B cell (primary cell): ENCODE results near the gene TMEM161B. TPM values are rescaled to one million over a fixed set of nuclear protein-coding genes. Genes with fewer than 3 reads are reported as not detected.

ENCODE experiments used
- ATAC-seq: fragments of 200-7000 bp; cut with Tn5 transposase; one replicate; pipeline ENCODE4 v1.10.0; 2021; ENCODE audit warnings: low read depth, mild to moderate bottlenecking, moderate number of reproducible peaks, moderate library complexity
- CTCF ChIA-PET: fragments of 350-600 bp; sonication (Branson Sonifier 250); formaldehyde crosslinking; loops from one replicate; lab custom pipeline; 2021; ENCODE audit warnings: antibody characterized with exemption, inconsistent platforms; lab: Charles Lee
- POLR2A ChIA-PET: fragments of 350-600 bp; sonication (Branson Sonifier 250); formaldehyde crosslinking; loops from one replicate; lab custom pipeline; 2021; ENCODE audit warnings: antibody characterized with exemption; lab: Charles Lee
- DNase-seq: peaks from one replicate; pipeline ENCODE4 v3.0.0; 2013
- H2AFZ ChIP-seq: 2 replicates; pipeline ENCODE4 v1.6.1; 2012; ENCODE audit warnings: mild to moderate bottlenecking, low read depth, low read length; ENCODE audit not compliant: insufficient read depth, poor library complexity, severe bottlenecking
- H3K27ac ChIP-seq, 2 donors: 1 replicate in 1 of 2; 2 replicates in 1 of 2; pipeline ENCODE4 v1.5.1; 2012 to 2013; ENCODE audit warnings: low read length in 2 of 2, mild to moderate bottlenecking in 2 of 2, moderate library complexity in 1 of 2
- H3K27me3 ChIP-seq, 4 experiments: fragments of 200-600 bp in 1 of 4; sonication (generic) in 1 of 4; replicated peaks in 1 of 4; 1 replicate in 2 of 4; 2 replicates in 2 of 4; pipeline versions ENCODE4 v1.6.1 to v1.7.0; 2013 to 2016; ENCODE audit warnings: low read length in 3 of 4, mild to moderate bottlenecking in 2 of 4, mixed read lengths in 1 of 4, moderate library complexity in 1 of 4; ENCODE audit not compliant: insufficient read depth in 4 of 4, control insufficient read depth in 3 of 4; ENCODE audit errors: control extremely low read depth in 1 of 4
- H3K36me3 ChIP-seq, 2 experiments: replicated peaks in 1 of 2; 1 replicate in 1 of 2; 2 replicates in 1 of 2; pipeline versions ENCODE4 v1.6.1 to v1.7.1; 2013; ENCODE audit warnings: low read length in 1 of 2; ENCODE audit not compliant: insufficient read depth in 2 of 2, control insufficient read depth in 1 of 2; ENCODE audit errors: control extremely low read depth in 1 of 2, extremely low read depth in 1 of 2
- H3K4me1 ChIP-seq, 2 donors: fragments of 200-600 bp in 1 of 2; sonication (generic) in 1 of 2; 1 replicate in 1 of 2; 2 replicates in 1 of 2; pipeline versions ENCODE4 v1.5.1 to v1.6.1; 2013 to 2017; ENCODE audit warnings: low read length in 2 of 2; ENCODE audit not compliant: control insufficient read depth in 2 of 2, insufficient read depth in 2 of 2
- H3K4me2 ChIP-seq: replicated peaks from 2 replicates; pipeline ENCODE3; 2012; ENCODE audit warnings: mild to moderate bottlenecking, low read depth, low read length; ENCODE audit not compliant: poor library complexity, severe bottlenecking
- H3K4me3 ChIP-seq, 5 experiments: fragments of 200-600 bp in 1 of 5; sonication (generic) in 1 of 5; 1 replicate in 3 of 5; 2 replicates in 2 of 5; pipeline versions ENCODE4 v1.5.1 to v1.7.0; 2011 to 2016; ENCODE audit warnings: low read length in 4 of 5, mild to moderate bottlenecking in 4 of 5, low read depth in 2 of 5, control low read depth in 1 of 5, moderate library complexity in 1 of 5; ENCODE audit not compliant: insufficient read depth in 1 of 5; ENCODE audit errors: control extremely low read depth in 1 of 5, extremely low read depth in 1 of 5
- H3K79me2 ChIP-seq: fragments of 200-600 bp; sonication (generic); one replicate; pipeline ENCODE4 v1.6.0; 2016; ENCODE audit warnings: low read length; ENCODE audit not compliant: control insufficient read depth, insufficient read depth
- H3K9ac ChIP-seq: fragments of 200-600 bp; sonication (generic); 2 replicates; pipeline ENCODE4 v1.6.1; 2017; ENCODE audit warnings: mild to moderate bottlenecking, low read length, moderate library complexity
- H3K9me3 ChIP-seq, 3 donors: one replicate each; pipeline versions ENCODE4 v1.6.1 to v1.7.1; 2013; ENCODE audit warnings: low read length in 2 of 3; ENCODE audit not compliant: control insufficient read depth in 2 of 3, insufficient read depth in 1 of 3; ENCODE audit errors: control extremely low read depth in 1 of 3
- H4K20me1 ChIP-seq: 2 replicates; pipeline ENCODE4 v1.6.0; 2012; ENCODE audit warnings: mild to moderate bottlenecking, low read length; ENCODE audit not compliant: insufficient read depth, control insufficient read depth, poor library complexity, severe bottlenecking
- H3K27ac Mint-ChIP-seq: one replicate; pipeline ENCODE4 v1.8.0; 2021; ENCODE audit warnings: mixed read lengths
- H3K27me3 Mint-ChIP-seq: one replicate; pipeline ENCODE4 v1.8.0; 2021; ENCODE audit warnings: mixed read lengths
- H3K4me1 Mint-ChIP-seq: one replicate; pipeline ENCODE4 v1.8.0; 2021; ENCODE audit warnings: mixed read lengths
- H3K4me3 Mint-ChIP-seq: one replicate; pipeline ENCODE4 v1.8.0; 2021; ENCODE audit warnings: mixed read lengths
- H3K9me3 Mint-ChIP-seq: one replicate; pipeline ENCODE4 v1.8.0; 2022; ENCODE audit warnings: mixed read lengths; ENCODE audit not compliant: insufficient read depth
- EZH2 ChIP-seq: IDR thresholded peaks from 2 replicates; pipeline ENCODE4 v1.6.1; 2012; ENCODE audit warnings: borderline replicate concordance, low read depth, mild to moderate bottlenecking, moderate library complexity, low read length; ENCODE audit not compliant: insufficient read depth, poor library complexity, severe bottlenecking
- WGBS: methylation state at CpG from one replicate; pipeline ENCODE4 v1.1.5; 2013; ENCODE audit warnings: missing lambda C conversion rate; ENCODE audit not compliant: insufficient coverage; 5-methylcytosine and 5-hydroxymethylcytosine counted together
- intact Hi-C: fragments of 100-400 bp; cut with micrococcal nuclease; formaldehyde crosslinking; loops from one replicate; pipeline ENCODE4 v1.10.0; 2022
- polyA plus RNA-seq: library from polyadenylated mRNA; depleted of rRNA; stranded (reverse); fragments of >200 nt; gene quantifications from 2 replicates; pipeline ENCODE4 v1.2.3, GENCODE V29; 2012
- total RNA-seq, 2 donors: library from RNA; stranded (reverse); fragments of 120-200 nt in 1 of 2; gene quantifications; 1 replicate in 1 of 2; 2 replicates in 1 of 2; pipeline versions ENCODE4 v1.2.3 to v1.2.4, GENCODE V29; 2013 to 2022
- TF ChIP-seq, protein P1 (sequence below): fragments of 200-600 bp; IDR thresholded peaks from one replicate; pipeline ENCODE4 v1.8.0; 2022; ENCODE audit warnings: antibody characterized with exemption, mild to moderate bottlenecking

Gene TMEM161B
- total and polyA plus RNA-seq, 2 donors (not counting 1 experiment from before 2014, with no cell fraction given) = 12.7 to 32.2 TPM

DNA sequence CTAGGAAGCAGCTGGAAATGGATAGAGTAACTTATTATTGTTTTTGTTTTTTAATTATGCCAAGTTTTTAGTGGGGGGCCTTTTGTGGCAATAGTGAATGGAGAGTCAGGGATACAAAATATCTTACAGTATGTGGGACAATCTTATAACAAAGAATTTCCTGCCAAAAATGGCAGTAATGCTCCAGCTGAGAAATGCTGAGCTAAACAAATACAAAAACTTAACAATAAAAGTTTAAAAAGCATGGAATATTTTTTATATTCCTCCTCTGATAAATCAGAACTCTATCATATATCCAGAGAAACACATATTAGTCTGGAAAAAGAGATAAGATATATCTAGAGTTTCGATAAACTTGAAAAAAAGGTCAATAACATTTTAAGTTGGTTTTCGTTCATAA lies 110.6 kb downstream of the TMEM161B start:
- H3K9me3 ChIP-seq = no peaks in the 10 kb centered on the region
- H3K4me2 ChIP-seq = no peak overlapping the region
- WGBS = no CpG with 5 or more reads among the region's 2 CpGs
- H3K27ac ChIP-seq = no peak overlapping the region
- H4K20me1 ChIP-seq = no peaks in the 10 kb centered on the region
- H3K79me2 ChIP-seq = no peaks in the 10 kb centered on the region
- no peaks in the 10 kb centered on the region for H3K4me1 Mint-ChIP-seq
- no peak for ATAC-seq
- ChIA-PET CTCF (no interaction called here), POLR2A (no interaction called here)
- H3K9me3 Mint-ChIP-seq = peaks cover 3% of the 10 kb centered on the region
- no peak overlapping the region for H2AFZ ChIP-seq
- H3K9ac ChIP-seq = no peak overlapping the region
- TF ChIP-seq EZH2 = no peak
- TF ChIP-seq, protein P1, sequence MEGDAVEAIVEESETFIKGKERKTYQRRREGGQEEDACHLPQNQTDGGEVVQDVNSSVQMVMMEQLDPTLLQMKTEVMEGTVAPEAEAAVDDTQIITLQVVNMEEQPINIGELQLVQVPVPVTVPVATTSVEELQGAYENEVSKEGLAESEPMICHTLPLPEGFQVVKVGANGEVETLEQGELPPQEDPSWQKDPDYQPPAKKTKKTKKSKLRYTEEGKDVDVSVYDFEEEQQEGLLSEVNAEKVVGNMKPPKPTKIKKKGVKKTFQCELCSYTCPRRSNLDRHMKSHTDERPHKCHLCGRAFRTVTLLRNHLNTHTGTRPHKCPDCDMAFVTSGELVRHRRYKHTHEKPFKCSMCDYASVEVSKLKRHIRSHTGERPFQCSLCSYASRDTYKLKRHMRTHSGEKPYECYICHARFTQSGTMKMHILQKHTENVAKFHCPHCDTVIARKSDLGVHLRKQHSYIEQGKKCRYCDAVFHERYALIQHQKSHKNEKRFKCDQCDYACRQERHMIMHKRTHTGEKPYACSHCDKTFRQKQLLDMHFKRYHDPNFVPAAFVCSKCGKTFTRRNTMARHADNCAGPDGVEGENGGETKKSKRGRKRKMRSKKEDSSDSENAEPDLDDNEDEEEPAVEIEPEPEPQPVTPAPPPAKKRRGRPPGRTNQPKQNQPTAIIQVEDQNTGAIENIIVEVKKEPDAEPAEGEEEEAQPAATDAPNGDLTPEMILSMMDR = no peak
- intact Hi-C loops = no loop called here
- H3K27me3 ChIP-seq = peaks cover 0 to 7% (median 0%) of the 10 kb centered on the region in 4 experiments
- H3K4me3 ChIP-seq = no peak overlapping the region
- DNase-seq = no peak
- no peaks in the 10 kb centered on the region for H3K36me3 ChIP-seq
- peaks cover 30% of the 10 kb centered on the region for H3K27me3 Mint-ChIP-seq
- H3K4me3 Mint-ChIP-seq = no peak overlapping the region
- H3K4me1 ChIP-seq = no peaks in the 10 kb centered on the region
- H3K27ac Mint-ChIP-seq = no peak overlapping the region

DNA sequence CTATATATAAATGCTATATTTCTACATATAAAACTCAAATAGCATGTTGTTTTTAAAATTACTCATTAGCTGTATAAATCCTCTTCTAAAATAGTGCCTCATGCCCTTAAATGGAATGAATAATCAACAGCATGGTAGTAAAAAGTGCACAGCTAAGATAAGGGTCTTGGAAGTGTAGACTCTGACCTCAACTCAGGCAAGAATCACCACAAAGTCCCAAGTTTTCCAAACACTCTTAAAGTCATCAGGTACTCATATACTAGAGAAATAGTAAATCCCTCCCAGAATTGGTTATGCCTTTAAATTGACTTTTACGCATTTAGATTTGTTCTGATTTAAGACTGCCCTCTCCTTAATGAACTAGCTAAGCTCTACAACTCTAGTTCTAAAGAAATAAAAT lies 113.8 kb downstream of the TMEM161B start:
- Mint-ChIP-seq H3K4me1 (no peaks in the 10 kb centered on the region), H3K27me3 (peaks cover 28% of the 10 kb centered on the region), H3K9me3 (peaks cover 3% of the 10 kb centered on the region), H3K27ac (no peak overlapping the region), H3K4me3 (no peak overlapping the region)
- Histone ChIP-seq H3K79me2 (no peaks in the 10 kb centered on the region), H4K20me1 (no peaks in the 10 kb centered on the region), H3K27ac (no peak overlapping the region), H3K4me1 (no peaks in the 10 kb centered on the region), H3K4me3 (no peak overlapping the region), H3K36me3 (no peaks in the 10 kb centered on the region), H2AFZ (no peak overlapping the region), H3K27me3 (peaks cover 0 to 7% (median 0%) of the 10 kb centered on the region in 4 experiments), H3K4me2 (no peak overlapping the region), H3K9ac (no peak overlapping the region), H3K9me3 (peaks cover 0 to 6% (median 0%) of the 10 kb centered on the region in 3 donors)
- ChIA-PET POLR2A (no interaction called here), CTCF (no interaction called here)
- DNase-seq = no peak
- no peak for TF ChIP-seq EZH2
- TF ChIP-seq, protein P1 = no peak
- intact Hi-C loops = no loop called here
- no peak for ATAC-seq
- no CpG with 5 or more reads among the region's 1 CpG for WGBS
